Dermis microvascular lymphatic vessel endothelial cell (primary cell): Measurements from ENCODE around the gene C20orf144. TPM values are rescaled to one million over a fixed set of nuclear protein-coding genes. Genes with fewer than 3 reads are reported as not detected.
"Not testable (repeated sequence)": the region's sequence is repeated elsewhere in the genome, so short reads cannot be mapped to it uniquely, and the experiment has no call there.

Experiments
- DNase-seq, 2 donors: peaks; one replicate each; pipeline versions ENCODE4 v3.0.0 to v3.0.0-alpha.2; 2010; ENCODE audit warnings: low read depth in 2 of 2
- total RNA-seq: library from RNA; depleted of rRNA; stranded (reverse); fragments of >200 nt; gene quantifications from 2 replicates; pipeline ENCODE4 v1.2.1, GENCODE V29; 2014

Gene C20orf144
- total RNA-seq, 1 donor from 2014 or later = under 0.01 TPM

- DNase-seq = no peak
These were observed 31.9 kb downstream of the C20orf144 start for GRCh38 chr20:33693741-33694638.

- DNase-seq = no peak
These were observed 32.5 kb downstream of the C20orf144 start for GRCh38 chr20:33694639-33695012.

- DNase-seq = no peak
These were observed 34.3 kb downstream of the C20orf144 start for GRCh38 chr20:33696448-33696847.

- DNase-seq = no peak
These were observed 35.0 kb downstream of the C20orf144 start for GRCh38 chr20:33697129-33697528.

GRCh38 chr20:33698966-33699365, 36.8 kb downstream of the C20orf144 start:
- not testable (repeated sequence) for DNase-seq

GRCh38 chr20:33700696-33701441, 38.7 kb downstream of the C20orf144 start:
- not testable (repeated sequence) for DNase-seq

- DNase-seq = no peak
These were observed 39.7 kb downstream of the C20orf144 start for GRCh38 chr20:33701629-33702450.

GRCh38 chr20:33702861-33703260, 40.7 kb downstream of the C20orf144 start:
- DNase-seq = no peak

- no peak for DNase-seq
These were observed 41.5 kb downstream of the C20orf144 start for GRCh38 chr20:33703498-33704137.

GRCh38 chr20:33704197-33704924, 42.2 kb downstream of the C20orf144 start:
- no peak for DNase-seq

GRCh38 chr20:33707668-33708067, 45.5 kb downstream of the C20orf144 start:
- no peak for DNase-seq

- DNase-seq = no peak
These were observed 47.3 kb downstream of the C20orf144 start for GRCh38 chr20:33709398-33709797.

- no peak for DNase-seq
These were observed 47.9 kb downstream of the C20orf144 start for GRCh38 chr20:33709905-33710541.

- DNase-seq = no peak
These were observed 48.7 kb downstream of the C20orf144 start for GRCh38 chr20:33710681-33711445.

- DNase-seq = no peak
These were observed 49.3 kb downstream of the C20orf144 start for GRCh38 chr20:33711446-33711738.
